ENCODE results near the gene ZBTB47.

Gene ZBTB47

GRCh38 chr3:42674146-42674545, 20.6 kb downstream of the ZBTB47 start:
- no peak for DNase-seq (ENCODE audit: low read depth)
- no peak overlapping the region for H3K4me3 ChIP-seq (ENCODE audit: low read depth, low read length)
- no peak for TF ChIP-seq MYC (IDR thresholded peaks at IDR 0.05; ENCODE audit: low read depth, low read length)
- no peak for TF ChIP-seq POLR2A (IDR thresholded peaks at IDR 0.05; ENCODE audit: extremely low read depth, insufficient read length)
- TF ChIP-seq MAX (IDR thresholded peaks at IDR 0.05; ENCODE audit: low read depth, low read length): no peak
- no peak for TF ChIP-seq CTCF (IDR thresholded peaks at IDR 0.05; ENCODE audit: low read depth, low read length)

- TF ChIP-seq CTCF (IDR thresholded peaks at IDR 0.05; ENCODE audit: low read depth, low read length) (no peak), POLR2A (IDR thresholded peaks at IDR 0.05; ENCODE audit: extremely low read depth, insufficient read length) (no peak), MYC (IDR thresholded peaks at IDR 0.05; ENCODE audit: low read depth, low read length) (no peak), MAX (IDR thresholded peaks at IDR 0.05; ENCODE audit: low read depth, low read length) (no peak)
- H3K4me3 ChIP-seq (ENCODE audit: low read depth, low read length): no peak overlapping the region
- no peak for DNase-seq (ENCODE audit: low read depth)
Measured at GRCh38 chr3:42675909-42676308, 22.4 kb downstream of the ZBTB47 start.

- no peak for TF ChIP-seq CTCF (IDR thresholded peaks at IDR 0.05; ENCODE audit: low read depth, low read length)
- no peak for TF ChIP-seq POLR2A (IDR thresholded peaks at IDR 0.05; ENCODE audit: extremely low read depth, insufficient read length)
- TF ChIP-seq MYC (IDR thresholded peaks at IDR 0.05; ENCODE audit: low read depth, low read length): no peak
- TF ChIP-seq MAX (IDR thresholded peaks at IDR 0.05; ENCODE audit: low read depth, low read length): no peak
- no peak for DNase-seq (ENCODE audit: low read depth)
Measured at GRCh38 chr3:42678447-42678846, 24.9 kb downstream of the ZBTB47 start.

GRCh38 chr3:42680271-42680670, 26.8 kb downstream of the ZBTB47 start:
- no peak for TF ChIP-seq CTCF (IDR thresholded peaks at IDR 0.05; ENCODE audit: low read depth, low read length)
- no peak for TF ChIP-seq POLR2A (IDR thresholded peaks at IDR 0.05; ENCODE audit: extremely low read depth, insufficient read length)
- no peak for TF ChIP-seq MYC (IDR thresholded peaks at IDR 0.05; ENCODE audit: low read depth, low read length)
- no peak for TF ChIP-seq MAX (IDR thresholded peaks at IDR 0.05; ENCODE audit: low read depth, low read length)
- DNase-seq (ENCODE audit: low read depth): no peak
- H3K4me3 ChIP-seq (ENCODE audit: low read depth, low read length): no peak overlapping the region

More at GRCh38 chr3:42678447-42678846, 24.9 kb downstream of the ZBTB47 start:
- no peak overlapping the region for H3K4me3 ChIP-seq (ENCODE audit: low read depth, low read length)

GRCh38 chr3:42680806-42681205, 27.3 kb downstream of the ZBTB47 start:
- no peak for DNase-seq (ENCODE audit: low read depth)
- H3K4me3 ChIP-seq (ENCODE audit: low read depth, low read length): no peak overlapping the region
- TF ChIP-seq CTCF (IDR thresholded peaks at IDR 0.05; ENCODE audit: low read depth, low read length): no peak
- no peak for TF ChIP-seq MAX (IDR thresholded peaks at IDR 0.05; ENCODE audit: low read depth, low read length)
- no peak for TF ChIP-seq POLR2A (IDR thresholded peaks at IDR 0.05; ENCODE audit: extremely low read depth, insufficient read length)
- no peak for TF ChIP-seq MYC (IDR thresholded peaks at IDR 0.05; ENCODE audit: low read depth, low read length)

Measured in NB4 (cell line).